Activated CD4-positive, alpha-beta T cell treated with anti-CD3 and anti-CD28 coated beads for 36 hours (primary cell): Measurements from ENCODE around the gene CPED1. TPM values are rescaled to one million over a fixed set of nuclear protein-coding genes. Genes with fewer than 3 reads are reported as not detected.

Experiments
- ATAC-seq: fragments of 200-7000 bp; cut with Tn5 transposase; one replicate; pipeline ENCODE4 v1.10.0; 2021; ENCODE audit warnings: mild to moderate bottlenecking, moderate library complexity
- CTCF ChIA-PET: fragments of 350-600 bp; sonication (Branson Sonifier 250); formaldehyde crosslinking; loops from one replicate; lab custom pipeline; 2021; ENCODE audit warnings: antibody characterized with exemption; lab: Charles Lee
- POLR2A ChIA-PET: fragments of 350-600 bp; sonication (Branson Sonifier 250); formaldehyde crosslinking; loops from one replicate; lab custom pipeline; 2021; ENCODE audit warnings: antibody characterized with exemption, inconsistent platforms; lab: Charles Lee
- DNase-seq: peaks from one replicate; pipeline ENCODE4 v3.0.0-alpha.2; 2020
- H3K27ac Mint-ChIP-seq: one replicate; pipeline ENCODE4 v1.8.0; 2021; ENCODE audit warnings: mixed read lengths
- H3K27me3 Mint-ChIP-seq: one replicate; pipeline ENCODE4 v1.8.0; 2021; ENCODE audit warnings: mixed read lengths
- H3K36me3 Mint-ChIP-seq: one replicate; pipeline ENCODE4 v1.8.0; 2021; ENCODE audit warnings: low read depth, mixed read lengths
- H3K4me1 Mint-ChIP-seq: one replicate; pipeline ENCODE4 v1.8.0; 2021; ENCODE audit warnings: mixed read lengths
- H3K4me3 Mint-ChIP-seq: one replicate; pipeline ENCODE4 v1.8.0; 2021; ENCODE audit warnings: mild to moderate bottlenecking, moderate library complexity, mixed read lengths
- H3K9me3 Mint-ChIP-seq: one replicate; pipeline ENCODE4 v1.8.0; 2021; ENCODE audit warnings: low read depth, mixed read lengths
- intact Hi-C, 2 experiments: fragments of 100-400 bp; cut with DNase I in 1 of 2; cut with micrococcal nuclease in 1 of 2; formaldehyde crosslinking; loops; one replicate each; pipeline versions ENCODE4 v1.14.2 to v1.15.1; 2022 to 2024; cut with DNase I, micrococcal nuclease
- total RNA-seq, 2 experiments: library from RNA; stranded (reverse); gene quantifications; one replicate each; pipeline ENCODE4 v1.2.3, GENCODE V29; 2021

Gene CPED1
- total RNA-seq, 2 experiments from 2014 or later = not detected

GRCh38 chr7:121334875-121335648 lies 346.6 kb downstream of the CPED1 start:
- ATAC-seq = no peak

DNA sequence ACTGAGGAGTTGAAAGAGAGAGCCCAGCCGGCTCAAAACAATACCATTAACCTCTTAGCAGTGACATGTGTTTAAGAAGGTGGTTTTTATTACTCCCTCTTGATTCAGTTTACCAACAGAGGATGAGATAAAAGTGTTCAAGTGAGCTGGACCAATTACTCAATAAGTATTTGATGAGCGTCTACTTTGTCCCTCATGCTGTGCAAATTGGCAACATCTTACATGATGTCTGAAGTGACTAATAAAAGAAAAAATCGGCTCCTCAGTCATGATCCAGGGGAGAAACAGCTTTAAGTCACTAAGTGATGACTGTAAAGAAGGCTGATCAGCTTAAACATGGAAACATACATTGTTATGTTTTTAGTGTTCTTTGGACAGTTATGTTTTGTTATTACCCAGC lies 348.1 kb downstream of the CPED1 start:
- peaks cover 17% of the 10 kb centered on the region for H3K27me3 Mint-ChIP-seq
- ChIA-PET CTCF (interaction anchor here (0.7 to 1.1 kb wide), 2 partner anchors 9 to 210 kb away, joined by 3 to 6 read pairs; no protein-coding TSS in a partner anchor), POLR2A (no interaction called here)
- no peaks in the 10 kb centered on the region for H3K36me3 Mint-ChIP-seq
- no peaks in the 10 kb centered on the region for H3K4me1 Mint-ChIP-seq
- no peak overlapping the region for H3K4me3 Mint-ChIP-seq
- DNase-seq = no peak
- no peaks in the 10 kb centered on the region for H3K9me3 Mint-ChIP-seq
- no peak for ATAC-seq
- intact Hi-C loops = loop anchor here in 1 of 2 experiments (5.0 kb wide), 1 partner anchor 209 kb away; no protein-coding TSS in a partner anchor
- H3K27ac Mint-ChIP-seq = no peak overlapping the region

More at GRCh38 chr7:121334875-121335648, 346.6 kb downstream of the CPED1 start:
- H3K9me3 Mint-ChIP-seq = no peaks in the 10 kb centered on the region
- no peak overlapping the region for H3K4me3 Mint-ChIP-seq
- intact Hi-C loops = loop anchor here in 1 of 2 experiments (5.0 kb wide), 1 partner anchor 208 kb away; no protein-coding TSS in a partner anchor
- H3K27ac Mint-ChIP-seq = no peak overlapping the region
- no peak for DNase-seq
- peaks cover 5% of the 10 kb centered on the region for H3K4me1 Mint-ChIP-seq
- ChIA-PET POLR2A (no interaction called here), CTCF (no interaction called here)
- peaks cover 26% of the 10 kb centered on the region for H3K27me3 Mint-ChIP-seq
- no peaks in the 10 kb centered on the region for H3K36me3 Mint-ChIP-seq

DNA sequence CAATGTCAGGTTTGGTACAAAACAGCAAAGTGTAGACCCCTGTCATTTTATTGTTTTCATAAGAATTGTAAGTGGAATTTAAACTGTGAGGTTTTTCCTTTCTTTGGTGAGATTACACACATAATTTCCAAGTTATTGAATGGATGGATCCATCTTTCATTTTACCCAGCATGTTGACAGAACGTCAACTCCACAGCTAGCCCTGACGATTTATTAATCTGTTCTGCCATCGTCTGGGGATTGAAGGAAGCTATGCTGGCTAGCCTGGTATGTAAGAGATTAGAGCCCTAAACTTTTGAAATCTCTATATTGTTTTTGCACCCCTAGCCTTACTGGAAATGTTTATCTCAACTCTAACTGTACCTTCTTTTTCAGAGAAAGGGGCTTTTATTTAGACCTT lies 348.9 kb downstream of the CPED1 start:
- Mint-ChIP-seq H3K4me1 (no peaks in the 10 kb centered on the region), H3K4me3 (no peak overlapping the region), H3K36me3 (peaks cover 5% of the 10 kb centered on the region), H3K9me3 (no peaks in the 10 kb centered on the region), H3K27ac (no peak overlapping the region), H3K27me3 (peaks cover 16% of the 10 kb centered on the region)
- no peak for DNase-seq
- ATAC-seq = no peak
- intact Hi-C loops = loop anchor here in 1 of 2 experiments (5.0 kb wide), 1 partner anchor 210 kb away; no protein-coding TSS in a partner anchor
- POLR2A ChIA-PET = no interaction called here
- CTCF ChIA-PET = interaction anchor here (1.1 kb wide), 1 partner anchor 10 kb away, joined by 6 read pairs; no protein-coding TSS in a partner anchor

DNA sequence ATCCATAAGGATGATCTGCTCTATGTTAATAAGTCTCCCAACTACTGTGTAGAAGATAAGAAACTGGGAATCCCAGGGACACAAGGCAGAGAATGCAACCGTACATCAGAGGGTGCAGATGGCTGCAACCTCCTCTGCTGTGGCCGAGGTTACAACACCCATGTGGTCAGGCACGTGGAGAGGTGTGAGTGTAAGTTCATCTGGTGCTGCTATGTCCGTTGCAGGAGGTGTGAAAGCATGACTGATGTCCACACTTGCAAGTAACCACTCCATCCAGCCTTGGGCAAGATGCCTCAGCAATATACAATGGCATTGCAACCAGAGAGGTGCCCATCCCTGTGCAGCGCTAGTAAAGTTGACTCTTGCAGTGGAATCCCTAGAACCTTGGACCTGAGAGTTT lies 350.6 kb downstream of the CPED1 start:
- Mint-ChIP-seq H3K36me3 (peaks cover 6% of the 10 kb centered on the region), H3K27ac (no peak overlapping the region), H3K4me3 (no peak overlapping the region), H3K4me1 (no peaks in the 10 kb centered on the region), H3K9me3 (no peaks in the 10 kb centered on the region), H3K27me3 (peaks cover 14% of the 10 kb centered on the region)
- ChIA-PET POLR2A (no interaction called here), CTCF (no interaction called here)
- no peak for ATAC-seq
- intact Hi-C loops = loop anchor here in 1 of 2 experiments (5.0 kb wide), 1 partner anchor 212 kb away; no protein-coding TSS in a partner anchor
- no peak for DNase-seq

- ATAC-seq (no peak), DNase-seq (no peak)
- intact Hi-C loops = no loop called here
- no peaks in the 10 kb centered on the region for H3K27me3 Mint-ChIP-seq
- H3K4me3 Mint-ChIP-seq = no peak overlapping the region
- no peaks in the 10 kb centered on the region for H3K4me1 Mint-ChIP-seq
- H3K36me3 Mint-ChIP-seq = peaks cover 12% of the 10 kb centered on the region
- CTCF ChIA-PET = no interaction called here
- POLR2A ChIA-PET = no interaction called here
- no peak overlapping the region for H3K27ac Mint-ChIP-seq
- no peaks in the 10 kb centered on the region for H3K9me3 Mint-ChIP-seq
These were observed 353.4 kb downstream of the CPED1 start for GRCh38 chr7:121341933-121342332.

DNA sequence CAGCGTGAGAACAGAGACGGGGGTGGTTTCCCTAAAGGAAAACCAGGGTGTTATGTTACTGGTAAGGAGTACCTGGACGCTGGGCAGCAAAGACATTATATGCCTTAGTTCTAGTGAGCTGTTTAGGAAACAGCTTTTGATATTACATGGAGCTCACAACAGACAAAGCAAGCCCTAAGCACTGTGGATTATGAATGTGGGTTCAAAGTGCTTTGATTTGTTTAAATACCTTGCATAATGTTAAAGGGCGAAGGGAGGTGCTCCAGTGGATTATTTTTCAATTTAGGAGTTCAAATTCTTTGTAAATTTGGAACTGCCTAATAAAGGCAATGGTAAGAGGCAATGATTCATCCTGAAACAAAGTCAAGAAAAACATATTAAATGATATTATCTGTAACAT lies 354.1 kb downstream of the CPED1 start:
- DNase-seq (no peak), ATAC-seq (no peak)
- no peak overlapping the region for H3K27ac Mint-ChIP-seq
- intact Hi-C loops = no loop called here
- no peaks in the 10 kb centered on the region for H3K4me1 Mint-ChIP-seq
- ChIA-PET POLR2A (no interaction called here), CTCF (no interaction called here)
- H3K9me3 Mint-ChIP-seq = no peaks in the 10 kb centered on the region
- peaks cover 17% of the 10 kb centered on the region for H3K36me3 Mint-ChIP-seq
- H3K4me3 Mint-ChIP-seq = no peak overlapping the region
- no peaks in the 10 kb centered on the region for H3K27me3 Mint-ChIP-seq

GRCh38 chr7:121343302-121343701 lies 354.8 kb downstream of the CPED1 start:
- POLR2A ChIA-PET = no interaction called here
- H3K27ac Mint-ChIP-seq = no peak overlapping the region
- CTCF ChIA-PET = no interaction called here
- intact Hi-C loops = no loop called here
- peaks cover 17% of the 10 kb centered on the region for H3K36me3 Mint-ChIP-seq
- no peaks in the 10 kb centered on the region for H3K9me3 Mint-ChIP-seq
- H3K27me3 Mint-ChIP-seq = no peaks in the 10 kb centered on the region
- DNase-seq (no peak), ATAC-seq (no peak)
- H3K4me1 Mint-ChIP-seq = no peaks in the 10 kb centered on the region
- H3K4me3 Mint-ChIP-seq = no peak overlapping the region

GRCh38 chr7:121344093-121344492 lies 355.6 kb downstream of the CPED1 start:
- ChIA-PET CTCF (no interaction called here), POLR2A (no interaction called here)
- H3K27ac Mint-ChIP-seq = no peak overlapping the region
- no peaks in the 10 kb centered on the region for H3K27me3 Mint-ChIP-seq
- H3K4me1 Mint-ChIP-seq = no peaks in the 10 kb centered on the region
- no peaks in the 10 kb centered on the region for H3K9me3 Mint-ChIP-seq
- H3K4me3 Mint-ChIP-seq = no peak overlapping the region
- DNase-seq (no peak), ATAC-seq (no peak)
- peaks cover 17% of the 10 kb centered on the region for H3K36me3 Mint-ChIP-seq
- intact Hi-C loops = no loop called here

- Mint-ChIP-seq H3K27me3 (no peaks in the 10 kb centered on the region), H3K36me3 (peaks cover 17% of the 10 kb centered on the region), H3K4me1 (no peaks in the 10 kb centered on the region), H3K4me3 (no peak overlapping the region), H3K27ac (no peak overlapping the region), H3K9me3 (no peaks in the 10 kb centered on the region)
- intact Hi-C loops = no loop called here
- ATAC-seq (no peak), DNase-seq (no peak)
- CTCF ChIA-PET = no interaction called here
- POLR2A ChIA-PET = no interaction called here
These were observed 356.0 kb downstream of the CPED1 start for GRCh38 chr7:121344497-121344896.

Other genes with a start within 250 kb of the CPED1 start
- not detected for gene TSPAN12, start 130.6 kb upstream of the CPED1 start, total RNA-seq
- gene ING3, start 37.9 kb upstream of the CPED1 start, total RNA-seq = 10 to 100 TPM; 23.4 to 26.5 TPM